ENCODE data around the gene MAP3K13.

DNA sequence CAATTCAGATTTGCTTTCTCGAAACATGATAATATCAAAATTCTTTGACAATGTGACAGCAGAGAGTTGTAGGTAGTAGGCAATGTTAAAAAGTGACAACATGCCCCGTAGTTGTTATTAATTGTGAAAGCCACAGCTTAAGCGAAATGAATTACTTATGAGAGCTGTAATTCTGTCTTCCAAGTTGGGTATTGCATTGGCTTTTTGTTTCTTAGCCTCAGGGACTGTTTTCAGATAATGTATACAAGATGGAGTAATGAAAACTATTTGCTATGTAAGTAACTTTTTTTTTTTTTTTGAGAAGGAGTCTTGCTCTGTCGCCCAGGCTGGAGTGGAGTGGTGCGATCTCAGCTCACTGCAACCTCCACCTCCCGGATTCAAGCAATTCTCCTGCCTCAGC lies 43.1 kb upstream of the MAP3K13 start:
- TF ChIP-seq, protein P1, sequence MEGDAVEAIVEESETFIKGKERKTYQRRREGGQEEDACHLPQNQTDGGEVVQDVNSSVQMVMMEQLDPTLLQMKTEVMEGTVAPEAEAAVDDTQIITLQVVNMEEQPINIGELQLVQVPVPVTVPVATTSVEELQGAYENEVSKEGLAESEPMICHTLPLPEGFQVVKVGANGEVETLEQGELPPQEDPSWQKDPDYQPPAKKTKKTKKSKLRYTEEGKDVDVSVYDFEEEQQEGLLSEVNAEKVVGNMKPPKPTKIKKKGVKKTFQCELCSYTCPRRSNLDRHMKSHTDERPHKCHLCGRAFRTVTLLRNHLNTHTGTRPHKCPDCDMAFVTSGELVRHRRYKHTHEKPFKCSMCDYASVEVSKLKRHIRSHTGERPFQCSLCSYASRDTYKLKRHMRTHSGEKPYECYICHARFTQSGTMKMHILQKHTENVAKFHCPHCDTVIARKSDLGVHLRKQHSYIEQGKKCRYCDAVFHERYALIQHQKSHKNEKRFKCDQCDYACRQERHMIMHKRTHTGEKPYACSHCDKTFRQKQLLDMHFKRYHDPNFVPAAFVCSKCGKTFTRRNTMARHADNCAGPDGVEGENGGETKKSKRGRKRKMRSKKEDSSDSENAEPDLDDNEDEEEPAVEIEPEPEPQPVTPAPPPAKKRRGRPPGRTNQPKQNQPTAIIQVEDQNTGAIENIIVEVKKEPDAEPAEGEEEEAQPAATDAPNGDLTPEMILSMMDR (IDR thresholded peaks at IDR 0.05), result no peak
- TF ChIP-seq POLR2A (IDR thresholded peaks at IDR 0.05), result no peak

Data from esophagus squamous epithelium (tissue), 4 donors.